PC-3 (cell line): Measurements from ENCODE around the gene HMOX2. TPM values are rescaled to one million over a fixed set of nuclear protein-coding genes. Genes with fewer than 3 reads are reported as not detected.

ENCODE experiments used
- ATAC-seq: fragments of 200-7000 bp; cut with Tn5 transposase; 2 replicates; pipeline ENCODE4 v1.9.1; 2020; ENCODE audit warnings: mild to moderate bottlenecking, moderate library complexity
- BruUV-seq: library from RNA; stranded (reverse); fragments of 400-500 nt; replicated peaks from 2 replicates; lab custom pipeline; 2021; lab: Mats Ljungman, UMichigan
- CTCF ChIA-PET: fragments of 300-600 bp; sonication (Branson Sonifier 250); formaldehyde crosslinking; loops from one replicate; lab custom pipeline; 2022; ENCODE audit warnings: antibody characterized with exemption; lab: Charles Lee
- POLR2A ChIA-PET: fragments of 300-600 bp; sonication (Branson Sonifier 250); formaldehyde crosslinking; loops from one replicate; lab custom pipeline; 2022; ENCODE audit warnings: antibody characterized with exemption; ENCODE audit not compliant: unreplicated experiment; lab: Charles Lee
- DNase-seq: peaks from one replicate; pipeline ENCODE4 v3.0.0-alpha.2; 2015
- H2AFZ ChIP-seq: fragments of 300-600 bp; sonication (generic); 2 replicates; pipeline ENCODE4 v1.6.0; 2016; ENCODE audit warnings: antibody characterized with exemption, low read length
- H3F3A ChIP-seq: fragments of 300-600 bp; sonication (generic); one replicate; pipeline ENCODE4 v1.6.0; 2017; ENCODE audit warnings: antibody characterized with exemption, low read length, control low read depth, mild to moderate bottlenecking; ENCODE audit not compliant: unreplicated experiment
- H3K27ac ChIP-seq: fragments of 300-600 bp; sonication (generic); 2 replicates; pipeline ENCODE4 v1.5.1; 2016; ENCODE audit warnings: mild to moderate bottlenecking, low read length
- H3K27me3 ChIP-seq: fragments of 300-600 bp; sonication (generic); 2 replicates; pipeline ENCODE4 v1.6.1; 2016; ENCODE audit warnings: low read length, mixed read lengths
- H3K36me3 ChIP-seq: fragments of 300-600 bp; sonication (generic); 2 replicates; pipeline ENCODE4 v1.6.1; 2016; ENCODE audit warnings: low read depth, mixed run types, low read length, mixed read lengths
- H3K4me1 ChIP-seq: fragments of 300-600 bp; sonication (generic); 2 replicates; pipeline ENCODE4 v1.5.1; 2016; ENCODE audit warnings: low read length; ENCODE audit not compliant: insufficient read depth
- H3K4me2 ChIP-seq: fragments of 300-600 bp; sonication (generic); 2 replicates; pipeline ENCODE4 v1.6.0; 2016; ENCODE audit warnings: low read length
- H3K4me3 ChIP-seq: fragments of 300-600 bp; sonication (generic); 2 replicates; pipeline ENCODE4 v1.5.1; 2016; ENCODE audit warnings: mild to moderate bottlenecking, low read length, mixed read lengths
- H3K79me2 ChIP-seq: fragments of 300-600 bp; sonication (generic); 2 replicates; pipeline ENCODE4 v1.6.1; 2017; ENCODE audit warnings: low read length, mixed read lengths
- H3K9ac ChIP-seq: fragments of 300-600 bp; sonication (generic); 2 replicates; pipeline ENCODE4 v1.6.0; 2016; ENCODE audit warnings: mild to moderate bottlenecking, low read length
- H3K9me2 ChIP-seq: fragments of 300-600 bp; sonication (generic); replicated peaks from 2 replicates; pipeline ENCODE4 v1.6.1; 2016; ENCODE audit warnings: mixed run types, low read length, mixed read lengths
- H3K9me3 ChIP-seq: fragments of 300-600 bp; sonication (generic); 2 replicates; pipeline ENCODE4 v1.6.1; 2016; ENCODE audit warnings: low read length, mixed read lengths
- H4K20me1 ChIP-seq: fragments of 300-600 bp; sonication (generic); 2 replicates; pipeline ENCODE4 v1.6.1; 2016; ENCODE audit warnings: low read length, mixed read lengths
- CTCF ChIP-seq: fragments of 300-600 bp; sonication (generic); conservative IDR thresholded peaks from 2 replicates; pipeline ENCODE4 v1.5.1; 2017; ENCODE audit warnings: antibody characterized with exemption, low read depth, mild to moderate bottlenecking, low read length
- EZH2 ChIP-seq: fragments of 300-600 bp; sonication (generic); IDR thresholded peaks from one replicate; pipeline ENCODE4 v1.6.1; 2017; ENCODE audit warnings: antibody characterized with exemption, mild to moderate bottlenecking, low read length; ENCODE audit not compliant: unreplicated experiment
- EZH2phosphoT487 ChIP-seq: fragments of 300-600 bp; sonication (generic); IDR thresholded peaks from 2 replicates; pipeline ENCODE4 v1.6.1; 2018; ENCODE audit warnings: mild to moderate bottlenecking, antibody characterized with exemption, low read length, borderline replicate concordance
- intact Hi-C: fragments of 100-400 bp; cut with micrococcal nuclease; formaldehyde crosslinking; loops from 2 replicates; pipeline ENCODE4 v1.9.0; 2023
- total RNA-seq: library from RNA; depleted of rRNA; stranded (reverse); fragments of >200 nt; gene quantifications from 2 replicates; pipeline ENCODE4 v1.2.3, GENCODE V29; 2014

Gene HMOX2
- total RNA-seq, 1 experiment from 2014 or later = 86.9 TPM

GRCh38 chr16:4500272-4500671 lies 24.1 kb downstream of the HMOX2 start:
- ATAC-seq = peak; percentile 95
- Histone ChIP-seq H3K4me3 (peak overlapping the region; percentile 56; the same call in 1 of the 2 replicates), H3K4me2 (peak overlapping the region; percentile 77), H3K9me3 (no peaks in the 10 kb centered on the region), H3K79me2 (peaks cover 75% of the 10 kb centered on the region), H3K4me1 (peaks cover 51% of the 10 kb centered on the region), H3K27ac (peak overlapping the region; percentile 46), H3F3A (no peaks in the 10 kb centered on the region), H3K36me3 (no peaks in the 10 kb centered on the region; the same call in 1 of the 2 replicates), H3K27me3 (no peaks in the 10 kb centered on the region), H2AFZ (no peak overlapping the region), H3K9me2 (no peaks in the 10 kb centered on the region), H3K9ac (no peak overlapping the region), H4K20me1 (peaks cover 6% of the 10 kb centered on the region; the same call in 1 of the 2 replicates)
- BruUV-seq = no TSS peak
- POLR2A ChIA-PET = interaction anchor here (0.6 kb wide), 1 partner anchor 171 kb away, joined by 3 read pairs; no protein-coding TSS in a partner anchor
- peak; percentile 84 for DNase-seq
- intact Hi-C loops = no loop called here
- CTCF ChIA-PET = interaction anchor here (1.1 to 1.7 kb wide), 2 partner anchors 24 to 72 kb away, joined by 4 to 10 read pairs; partner anchors contain the start of gene HMOX2
- TF ChIP-seq EZH2phosphoT487 = no peak
- no peak for TF ChIP-seq CTCF
- no peak for TF ChIP-seq EZH2

GRCh38 chr16:4501071-4501478 lies 24.9 kb downstream of the HMOX2 start:
- no TSS peak for BruUV-seq
- Histone ChIP-seq H3K79me2 (peaks cover 67% of the 10 kb centered on the region), H3K4me2 (peak overlapping the region; percentile 77), H3K27me3 (no peaks in the 10 kb centered on the region), H2AFZ (no peak overlapping the region), H3K9me2 (no peaks in the 10 kb centered on the region), H3F3A (no peaks in the 10 kb centered on the region), H3K9ac (no peak overlapping the region), H3K36me3 (peaks cover 3% of the 10 kb centered on the region; the same call in 1 of the 2 replicates), H3K27ac (peak overlapping the region; percentile 46), H3K4me1 (peaks cover 43% of the 10 kb centered on the region), H4K20me1 (peaks cover 6% of the 10 kb centered on the region; the same call in 1 of the 2 replicates), H3K4me3 (peak overlapping the region; percentile 56; the same call in 1 of the 2 replicates), H3K9me3 (no peaks in the 10 kb centered on the region)
- DNase-seq (peak; percentile 58), ATAC-seq (peak; percentile 65)
- TF ChIP-seq EZH2 (no peak), EZH2phosphoT487 (no peak), CTCF (no peak)
- intact Hi-C loops = no loop called here
- CTCF ChIA-PET = interaction anchor here (1.7 kb wide), 1 partner anchor 25 kb away, joined by 10 read pairs; the partner anchor contains the start of gene HMOX2
- POLR2A ChIA-PET = interaction anchor here (0.6 kb wide), 1 partner anchor 172 kb away, joined by 3 read pairs; no protein-coding TSS in a partner anchor
